Dermis blood vessel endothelial cell (primary cell): ENCODE measurements around the gene DSG4. TPM values are rescaled to one million over a fixed set of nuclear protein-coding genes. Genes with fewer than 3 reads are reported as not detected.

ENCODE experiments used
- DNase-seq: peaks from one replicate; pipeline ENCODE4 v3.0.0; 2010
- total RNA-seq: library from RNA; depleted of rRNA; stranded (reverse); fragments of >200 nt; gene quantifications from 2 replicates; pipeline ENCODE4 v1.2.3, GENCODE V29; 2014

The DSG4 gene
- total RNA-seq, 1 donor from 2014 or later: not detected

DNA sequence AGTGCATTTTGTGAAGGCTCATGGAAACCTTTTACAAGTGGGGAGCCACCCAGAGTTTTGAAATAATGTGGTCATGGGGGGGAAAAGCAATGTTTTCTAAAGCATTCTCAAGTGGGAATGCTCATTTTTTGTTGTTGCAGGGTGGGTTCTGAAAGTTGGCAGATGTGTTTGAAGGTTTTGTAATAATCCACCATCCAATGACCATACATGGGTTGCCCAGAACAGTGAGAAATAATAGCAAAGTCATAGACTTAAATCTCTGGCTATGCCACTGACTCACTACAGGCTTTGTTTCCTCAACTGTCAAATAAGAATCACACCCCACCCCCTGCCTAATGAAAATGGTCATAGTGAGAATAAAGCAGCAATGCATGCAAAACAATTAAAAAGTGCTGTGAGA is 73.8 kb downstream of the DSG4 start:
- DNase-seq: no peak

DNA sequence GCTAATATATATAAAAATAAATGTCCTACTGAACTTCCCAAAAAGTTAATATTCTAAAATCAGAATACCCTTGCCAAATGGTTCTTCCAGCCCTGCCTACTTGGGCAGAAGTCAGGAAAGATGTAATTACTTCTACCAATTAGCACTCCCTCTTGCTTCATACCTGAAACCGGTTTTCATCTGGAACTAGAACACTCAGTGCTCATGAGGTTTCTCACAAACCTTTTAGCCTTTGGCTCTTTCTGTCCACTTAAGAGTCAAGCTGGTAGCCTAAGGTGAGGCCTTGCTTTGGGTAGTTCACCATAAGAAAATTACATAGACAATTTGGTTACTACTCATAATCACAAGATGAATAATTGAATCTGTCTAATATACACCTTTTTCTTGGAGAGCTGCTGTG is 75.0 kb downstream of the DSG4 start:
- no peak for DNase-seq

DNA sequence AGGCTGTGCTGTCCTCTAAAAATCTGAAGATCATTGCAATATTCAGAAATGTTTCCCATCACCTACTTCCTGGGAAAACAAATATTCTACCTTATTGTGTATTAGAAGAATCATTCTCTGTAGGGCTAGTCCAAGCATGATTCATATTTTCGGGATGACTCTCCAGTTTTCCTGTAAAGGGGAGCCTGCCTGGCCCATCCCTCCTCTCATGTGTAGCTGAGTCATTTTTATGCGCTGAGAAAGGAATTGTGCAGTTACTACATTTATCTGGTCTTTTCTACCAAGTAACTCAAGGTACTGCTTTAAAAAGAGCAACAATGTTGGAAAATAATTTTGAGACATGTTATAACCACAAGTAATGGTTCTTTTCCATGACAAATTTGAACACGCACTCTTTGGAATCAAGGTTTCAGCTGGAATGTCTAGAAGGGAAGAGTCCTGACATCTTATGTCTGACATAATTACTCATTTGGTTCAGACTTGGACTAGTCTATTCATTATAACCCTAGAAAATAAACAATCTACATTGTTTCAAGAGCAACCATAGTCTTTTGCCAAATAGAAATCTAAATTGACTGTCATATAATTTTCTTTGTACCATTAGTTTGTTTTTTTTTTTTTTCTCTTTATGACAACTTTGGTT is 77.6 kb downstream of the DSG4 start:
- DNase-seq: no peak

Other genes starting within 250 kb of the DSG4 start
- gene DSC1, start 213.9 kb upstream of the DSG4 start, total RNA-seq: not detected in 2 replicates
- gene DSG1, start 58.6 kb upstream of the DSG4 start, total RNA-seq: not detected in 2 replicates
- gene DSG3, start 71.0 kb downstream of the DSG4 start, total RNA-seq: not detected in 2 replicates
- gene DSG2, start 121.4 kb downstream of the DSG4 start, total RNA-seq: 3.9 and 9.7 TPM in 2 replicates
- gene TTR, start 215.1 kb downstream of the DSG4 start, total RNA-seq: not detected in 2 replicates